Measurements from ENCODE around the gene ZNF438. TPM values are rescaled to one million over a fixed set of nuclear protein-coding genes. Genes with fewer than 3 reads are reported as not detected.
"Not testable (repeated sequence)": the region's sequence is repeated elsewhere in the genome, so short reads cannot be mapped to it uniquely, and the experiment has no call there.

ZNF438 gene
- total RNA-seq, 3 donors from 2014 or later, result 4.7 to 12.3 (median 5.0) TPM

GRCh38 chr10:31058795-31059703 lies 27.4 kb upstream of the ZNF438 start:
- ATAC-seq (no peak), DNase-seq (no peak)
- no peaks in the 10 kb centered on the region for H3K36me3 ChIP-seq (ENCODE audit: low read depth)
- no peak for TF ChIP-seq CTCF (IDR thresholded peaks at IDR 0.05)
- no peaks in the 10 kb centered on the region for H3K4me1 ChIP-seq (ENCODE audit: low read depth)
- no peak overlapping the region for H3K4me3 ChIP-seq
- intact Hi-C loops (cut with DNase I, micrococcal nuclease), result no loop called here
- no peaks in the 10 kb centered on the region for H3K9me3 ChIP-seq

- H3K9me3 ChIP-seq; intact Hi-C loops (cut with DNase I, micrococcal nuclease); H3K4me1 ChIP-seq (ENCODE audit: low read depth); H3K4me3 ChIP-seq; H3K36me3 ChIP-seq (ENCODE audit: low read depth); ATAC-seq; DNase-seq: not testable (repeated sequence)
Measured at GRCh38 chr10:31056678-31057077, 25.0 kb upstream of the ZNF438 start.

- intact Hi-C loops (cut with DNase I, micrococcal nuclease), result no loop called here
Measured at GRCh38 chr10:31055573-31056251, 24.0 kb upstream of the ZNF438 start.

GRCh38 chr10:31051703-31052102 lies 20.0 kb upstream of the ZNF438 start:
- DNase-seq (no peak), ATAC-seq (no peak)
- no peaks in the 10 kb centered on the region for H3K9me3 ChIP-seq
- H3K36me3 ChIP-seq (ENCODE audit: low read depth), result no peaks in the 10 kb centered on the region
- no peaks in the 10 kb centered on the region for H3K4me1 ChIP-seq (ENCODE audit: low read depth)
- no peak for TF ChIP-seq CTCF (IDR thresholded peaks at IDR 0.05)
- intact Hi-C loops (cut with DNase I, micrococcal nuclease), result no loop called here
- no peak overlapping the region for H3K4me3 ChIP-seq

More at GRCh38 chr10:31055573-31056251, 24.0 kb upstream of the ZNF438 start:
- Histone ChIP-seq H3K36me3 (ENCODE audit: low read depth) (no peaks in the 10 kb centered on the region), H3K4me3 (no peak overlapping the region), H3K9me3 (no peaks in the 10 kb centered on the region), H3K4me1 (ENCODE audit: low read depth) (no peaks in the 10 kb centered on the region)
- DNase-seq (no peak), ATAC-seq (no peak)
- no peak for TF ChIP-seq CTCF (IDR thresholded peaks at IDR 0.05)

GRCh38 chr10:31042670-31043069 lies 11.0 kb upstream of the ZNF438 start:
- ATAC-seq, result no peak
- DNase-seq, result no peak
- Histone ChIP-seq H3K36me3 (ENCODE audit: low read depth) (no peaks in the 10 kb centered on the region), H3K9me3 (no peaks in the 10 kb centered on the region), H3K4me1 (ENCODE audit: low read depth) (no peaks in the 10 kb centered on the region), H3K4me3 (no peak overlapping the region)
- intact Hi-C loops (cut with DNase I, micrococcal nuclease), result no loop called here
- no peak for TF ChIP-seq CTCF (IDR thresholded peaks at IDR 0.05)

- intact Hi-C loops (cut with DNase I, micrococcal nuclease), result no loop called here
- H3K9me3 ChIP-seq, result no peaks in the 10 kb centered on the region
- no peak for TF ChIP-seq CTCF (IDR thresholded peaks at IDR 0.05)
- H3K4me3 ChIP-seq, result no peak overlapping the region
- DNase-seq (no peak), ATAC-seq (no peak)
- no peaks in the 10 kb centered on the region for H3K4me1 ChIP-seq (ENCODE audit: low read depth)
- no peaks in the 10 kb centered on the region for H3K36me3 ChIP-seq (ENCODE audit: low read depth)
Measured at GRCh38 chr10:31041011-31041410, 9.3 kb upstream of the ZNF438 start.

GRCh38 chr10:31039006-31039405 lies 7.3 kb upstream of the ZNF438 start:
- not testable (repeated sequence) for H3K4me3 ChIP-seq; H3K4me1 ChIP-seq (ENCODE audit: low read depth); DNase-seq; H3K9me3 ChIP-seq; H3K36me3 ChIP-seq (ENCODE audit: low read depth); ATAC-seq
- intact Hi-C loops (cut with DNase I, micrococcal nuclease), result loop anchor here in 1 of 2 donors (10.0 kb wide), 1 partner anchor 254 kb away; no protein-coding TSS in a partner anchor
